ENCODE results near the gene GLB1L2.

GLB1L2 gene

DNA sequence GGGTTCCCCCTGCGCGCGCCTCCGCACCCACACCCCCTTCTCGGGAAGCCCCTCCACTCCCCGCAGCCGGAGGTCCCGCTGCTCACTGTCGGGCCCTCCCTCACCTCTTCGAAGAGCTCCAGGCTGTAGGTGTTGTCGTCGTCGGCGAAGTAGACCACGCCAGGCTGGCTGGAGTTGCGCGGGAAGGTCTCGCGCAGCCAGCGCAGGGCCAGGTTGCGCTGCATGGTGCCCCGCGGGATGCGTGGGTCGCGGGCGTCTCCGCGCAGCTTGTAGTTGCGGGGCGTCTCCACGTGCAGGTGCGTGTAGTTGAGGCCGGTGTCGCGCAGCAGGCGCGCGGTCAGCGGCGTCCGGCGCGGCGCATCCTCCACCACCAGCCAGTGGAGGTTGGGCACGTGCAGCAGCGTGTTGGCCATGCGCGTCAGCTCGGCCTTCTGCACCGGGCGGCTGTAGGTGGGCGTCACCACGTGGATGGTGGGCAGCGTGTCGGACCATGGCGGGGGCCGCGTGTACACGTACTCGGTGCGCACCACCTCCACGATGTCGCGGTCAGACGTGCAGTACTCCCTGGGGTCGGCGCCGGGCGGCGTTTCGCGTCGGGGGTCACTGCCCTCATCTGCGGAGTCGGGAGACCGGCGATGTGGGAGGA lies 51.9 kb downstream of the GLB1L2 start:
- no peak overlapping the region for H3K4me3 ChIP-seq (ENCODE audit: low read depth, low read length)
- TF ChIP-seq, protein P1, sequence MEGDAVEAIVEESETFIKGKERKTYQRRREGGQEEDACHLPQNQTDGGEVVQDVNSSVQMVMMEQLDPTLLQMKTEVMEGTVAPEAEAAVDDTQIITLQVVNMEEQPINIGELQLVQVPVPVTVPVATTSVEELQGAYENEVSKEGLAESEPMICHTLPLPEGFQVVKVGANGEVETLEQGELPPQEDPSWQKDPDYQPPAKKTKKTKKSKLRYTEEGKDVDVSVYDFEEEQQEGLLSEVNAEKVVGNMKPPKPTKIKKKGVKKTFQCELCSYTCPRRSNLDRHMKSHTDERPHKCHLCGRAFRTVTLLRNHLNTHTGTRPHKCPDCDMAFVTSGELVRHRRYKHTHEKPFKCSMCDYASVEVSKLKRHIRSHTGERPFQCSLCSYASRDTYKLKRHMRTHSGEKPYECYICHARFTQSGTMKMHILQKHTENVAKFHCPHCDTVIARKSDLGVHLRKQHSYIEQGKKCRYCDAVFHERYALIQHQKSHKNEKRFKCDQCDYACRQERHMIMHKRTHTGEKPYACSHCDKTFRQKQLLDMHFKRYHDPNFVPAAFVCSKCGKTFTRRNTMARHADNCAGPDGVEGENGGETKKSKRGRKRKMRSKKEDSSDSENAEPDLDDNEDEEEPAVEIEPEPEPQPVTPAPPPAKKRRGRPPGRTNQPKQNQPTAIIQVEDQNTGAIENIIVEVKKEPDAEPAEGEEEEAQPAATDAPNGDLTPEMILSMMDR (IDR thresholded peaks at IDR 0.05; ENCODE audit: insufficient read depth, low read depth, low read length, missing control alignments): no peak
- no peak for DNase-seq (ENCODE audit: low read depth)

DNA sequence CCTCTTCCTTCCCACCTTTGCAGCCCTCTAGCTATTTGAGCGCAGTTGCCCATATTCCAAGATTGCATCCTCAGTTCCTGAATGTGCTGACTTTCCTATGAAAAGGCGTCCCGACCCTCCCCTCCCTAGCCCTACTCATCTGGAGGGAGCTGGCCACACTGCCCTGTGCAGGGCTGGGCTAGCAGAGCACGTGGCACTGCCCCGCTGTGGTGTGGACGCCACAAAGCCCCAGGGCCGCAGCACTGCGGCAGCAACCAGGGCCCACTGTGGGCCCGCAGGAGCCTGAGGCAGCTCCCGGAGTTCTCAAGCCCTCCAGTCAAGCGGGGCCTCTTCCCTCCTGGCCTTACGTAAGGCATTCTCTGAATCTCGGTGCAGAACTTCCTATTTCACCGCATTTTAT lies 52.6 kb downstream of the GLB1L2 start:
- TF ChIP-seq, protein P1 (IDR thresholded peaks at IDR 0.05; ENCODE audit: insufficient read depth, low read depth, low read length, missing control alignments): no peak
- DNase-seq (ENCODE audit: low read depth): no peak

DNA sequence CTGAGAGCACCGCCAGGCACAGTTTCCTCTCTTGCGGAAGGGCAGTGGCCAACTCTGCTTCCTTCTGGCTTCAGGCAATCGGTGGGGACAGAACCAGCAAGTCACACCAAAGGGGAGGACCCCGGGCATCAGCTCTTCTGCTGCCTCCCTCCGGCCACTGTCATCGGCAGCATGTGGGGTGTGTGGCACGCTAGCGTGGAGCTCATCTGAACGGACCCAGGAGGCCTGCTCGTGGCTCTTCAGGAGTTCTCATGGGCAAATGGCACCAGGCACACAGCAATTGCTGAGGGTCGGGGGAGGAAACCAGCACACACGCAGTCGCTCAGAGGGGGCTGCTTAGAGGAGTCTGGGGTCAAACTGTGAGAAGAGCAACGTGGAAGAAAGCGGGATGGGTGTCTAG lies 53.4 kb downstream of the GLB1L2 start:
- TF ChIP-seq, protein P1 (IDR thresholded peaks at IDR 0.05; ENCODE audit: insufficient read depth, low read depth, low read length, missing control alignments): no peak
- no peak for DNase-seq (ENCODE audit: low read depth)
- H3K4me3 ChIP-seq (ENCODE audit: low read depth, low read length): no peak overlapping the region

More for the DNA sequence above, 52.6 kb downstream of the GLB1L2 start:
- H3K4me3 ChIP-seq (ENCODE audit: low read depth, low read length): no peak overlapping the region

DNA sequence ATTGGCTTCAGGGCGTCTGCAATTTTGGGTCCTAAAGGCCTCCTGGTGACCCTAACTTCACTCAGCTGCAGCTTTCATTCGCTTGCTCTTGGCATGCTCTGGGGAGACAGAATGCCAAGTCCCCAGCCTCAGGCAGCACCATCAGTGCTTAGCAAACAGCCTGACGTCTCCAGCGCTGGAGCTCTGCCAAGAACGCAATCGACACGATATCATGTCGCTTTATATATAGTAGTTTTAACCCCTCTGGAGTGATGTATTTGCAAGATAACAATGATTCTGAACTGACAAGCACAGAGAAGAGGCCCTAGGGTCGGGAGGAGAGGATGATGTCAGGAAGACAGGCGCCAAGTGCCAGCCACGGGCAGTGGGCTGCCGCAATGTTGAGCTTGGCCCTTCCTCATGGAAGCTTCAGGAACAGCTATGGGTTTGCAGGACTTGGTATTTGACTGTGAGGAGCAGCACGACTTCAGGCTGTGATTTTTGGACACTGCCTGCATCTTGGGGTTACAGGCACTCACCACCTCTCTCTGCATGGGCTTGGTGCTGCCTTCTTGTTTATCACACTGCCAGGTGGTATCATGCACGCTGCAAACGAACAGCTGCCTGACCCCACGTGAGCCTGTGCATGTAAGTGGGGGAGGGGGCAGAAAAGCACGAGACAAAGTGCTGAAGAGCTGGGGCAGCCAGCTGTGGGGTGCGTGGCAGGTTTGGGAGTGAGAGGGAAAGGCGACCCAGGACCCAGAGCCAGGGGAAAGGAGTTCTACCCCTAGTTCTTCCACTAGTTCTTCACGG lies 54.2 kb downstream of the GLB1L2 start:
- TF ChIP-seq, protein P1 (IDR thresholded peaks at IDR 0.05; ENCODE audit: insufficient read depth, low read depth, low read length, missing control alignments): no peak
- no peak for DNase-seq (ENCODE audit: low read depth)
- H3K4me3 ChIP-seq (ENCODE audit: low read depth, low read length): no peak overlapping the region

DNA sequence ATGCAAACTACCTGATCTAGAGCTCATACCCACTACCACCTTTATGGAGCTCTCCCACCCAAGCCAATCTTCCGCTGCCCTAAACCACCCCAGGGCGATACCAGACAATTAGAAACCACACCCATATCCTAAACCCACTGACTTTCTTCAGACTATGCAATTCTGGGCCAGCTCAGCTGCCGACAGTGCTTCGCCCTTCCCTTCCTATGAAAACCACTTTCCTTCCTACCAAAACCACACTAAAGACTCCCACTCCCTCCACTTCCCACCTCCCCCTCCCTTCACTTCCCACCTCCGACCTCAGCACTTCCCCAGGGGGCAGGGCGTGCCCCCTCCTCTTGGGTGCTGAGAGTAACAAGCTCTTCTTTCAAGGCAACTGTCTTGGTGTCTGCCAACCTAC lies 55.2 kb downstream of the GLB1L2 start:
- DNase-seq (ENCODE audit: low read depth): no peak
- no peak overlapping the region for H3K4me3 ChIP-seq (ENCODE audit: low read depth, low read length)
- TF ChIP-seq, protein P1 (IDR thresholded peaks at IDR 0.05; ENCODE audit: insufficient read depth, low read depth, low read length, missing control alignments): no peak

DNA sequence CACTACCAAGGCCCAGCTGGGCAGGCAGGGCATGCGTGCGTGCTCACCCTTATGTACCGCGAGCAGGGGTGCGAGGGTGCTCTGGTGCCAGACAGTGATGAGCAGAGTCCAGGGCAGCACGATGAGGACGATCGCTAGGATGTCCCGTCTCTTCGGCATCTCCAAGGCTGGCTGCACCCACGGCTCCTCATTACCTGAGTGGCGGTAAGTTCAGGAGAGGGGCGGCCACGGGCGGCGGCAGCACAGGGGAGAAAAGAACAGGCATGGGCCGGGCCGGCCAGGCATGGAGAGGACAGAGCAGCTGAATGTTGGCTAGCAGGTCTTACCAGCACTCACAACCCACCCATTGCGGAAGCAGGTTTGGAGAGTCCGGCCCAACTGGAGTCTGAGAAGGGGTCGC lies 55.7 kb downstream of the GLB1L2 start:
- TF ChIP-seq, protein P1 (IDR thresholded peaks at IDR 0.05; ENCODE audit: insufficient read depth, low read depth, low read length, missing control alignments): no peak
- no peak overlapping the region for H3K4me3 ChIP-seq (ENCODE audit: low read depth, low read length)

More for the DNA sequence above, 55.7 kb downstream of the GLB1L2 start:
- DNase-seq (ENCODE audit: low read depth): no peak

Data from GM12865 (cell line).